Measurements from ENCODE around the gene CHST8.

GRCh38 chr19:33723512-33723911 is 101.8 kb downstream of the CHST8 start:
- TF ChIP-seq POLR2A (IDR thresholded peaks at IDR 0.05; ENCODE audit: low read depth): no peak
- no peak for TF ChIP-seq POLR2AphosphoS5 (IDR thresholded peaks at IDR 0.05)
- no peak for TF ChIP-seq CTCF (IDR thresholded peaks at IDR 0.05)
